ENCODE data around the gene MSANTD7. TPM values are rescaled to one million over a fixed set of nuclear protein-coding genes. Genes with fewer than 3 reads are reported as not detected.

The MSANTD7 gene
- total RNA-seq, 1 experiment from 2014 or later, result 23.1 TPM

DNA sequence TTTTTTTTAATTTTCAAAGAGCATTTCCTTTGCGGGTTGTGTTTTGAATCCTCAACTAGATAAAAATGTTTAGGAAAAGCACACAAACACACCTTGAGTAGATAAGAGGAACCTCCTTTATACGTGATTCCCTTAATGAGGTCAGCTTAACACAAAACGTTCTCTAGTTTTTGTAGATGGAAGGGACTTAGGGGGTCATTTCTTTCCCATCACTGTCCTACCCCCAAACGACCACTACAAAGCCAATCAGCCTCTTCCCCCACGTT, 41.8 kb downstream of the MSANTD7 start:
- Histone ChIP-seq H3K79me2 (ENCODE audit: insufficient read depth, low read length) (peaks cover 37% of the 10 kb centered on the region; the same call in 1 of the 2 replicates), H3K18ac (ENCODE audit: insufficient read length, low read depth, low read length) (no peak overlapping the region), H3K9ac (ENCODE audit: extremely low read depth, insufficient read length, low read length) (peak overlapping the region; percentile 90), H3K56ac (ENCODE audit: insufficient read length, low read depth, low read length) (no peak overlapping the region), H3K79me1 (ENCODE audit: insufficient read depth, low read depth, low read length, poor library complexity, severe bottlenecking) (peaks cover 2% of the 10 kb centered on the region), H2AFZ (ENCODE audit: low read length) (no peak overlapping the region), H2BK12ac (ENCODE audit: insufficient read length, low read depth, low read length) (no peak overlapping the region), H2BK120ac (ENCODE audit: low read depth, low read length, poor library complexity, severe bottlenecking) (no peak overlapping the region), H4K91ac (ENCODE audit: insufficient read length, low read depth, low read length) (no peak overlapping the region), H4K20me1 (ENCODE audit: control insufficient read depth, insufficient read depth, insufficient read length) (no peaks in the 10 kb centered on the region), H3K9me3 (ENCODE audit: control insufficient read depth, low read depth, low read length) (no peaks in the 10 kb centered on the region), H3K27me3 (ENCODE audit: insufficient read depth, low read length) (no peaks in the 10 kb centered on the region), H4K5ac (ENCODE audit: insufficient read length, low read depth, low read length) (no peak overlapping the region), H4K8ac (replicated peaks; ENCODE audit: insufficient read length, low read depth, low read length) (no peak overlapping the region), H2BK5ac (ENCODE audit: insufficient read length, low read length) (no peak overlapping the region), H3K27ac (ENCODE audit: insufficient read length, low read depth, low read length) (no peak overlapping the region), H2BK20ac (ENCODE audit: low read depth, low read length, poor library complexity, severe bottlenecking) (no peak overlapping the region), H2BK15ac (ENCODE audit: low read depth, low read length) (no peak overlapping the region), H3K23ac (ENCODE audit: insufficient read length, low read depth, low read length) (no peak overlapping the region), H3K14ac (ENCODE audit: insufficient read depth, low read length) (no peak overlapping the region), H2AK5ac (ENCODE audit: insufficient read length, low read length) (no peak overlapping the region), H3K4me1 (ENCODE audit: insufficient read depth, low read length) (peaks cover 9% of the 10 kb centered on the region; the same call in 1 of the 2 replicates), H3K23me2 (ENCODE audit: insufficient read length, low read depth, low read length, poor library complexity, severe bottlenecking) (peaks cover 4% of the 10 kb centered on the region), H3K4me2 (ENCODE audit: insufficient read depth, insufficient read length, low read length) (peak overlapping the region; percentile 93), H3K4ac (ENCODE audit: low read depth, low read length) (no peak overlapping the region), H3T11ph (ENCODE audit: low read length) (no peak overlapping the region)
- Mint-ChIP-seq H3K4me1 (peaks cover 37 to 41% of the 10 kb centered on the region in 2 experiments), H3K36me3 (ENCODE audit: insufficient read depth in 1 of 3, low read depth in 3 of 3) (peaks cover 15 to 21% (median 17%) of the 10 kb centered on the region in 3 experiments; a peak in 6 of 7 replicates), H3K27me3 (ENCODE audit: low read depth) (no peaks in the 10 kb centered on the region), H3K9me3 (no peaks in the 10 kb centered on the region; a peak in 1 of 5 replicates), H3K4me3 (peak overlapping the region; percentile 99), H3K27ac (peak overlapping the region in 2 of 3 experiments; percentile 18 to 98; a peak in 3 of 7 replicates)
- no CpG with 5 or more reads among the region's 5 CpGs for WGBS (ENCODE audit: extremely low coverage, insufficient read length, low lambda C conversion rate)
- TF ChIP-seq, protein P1, sequence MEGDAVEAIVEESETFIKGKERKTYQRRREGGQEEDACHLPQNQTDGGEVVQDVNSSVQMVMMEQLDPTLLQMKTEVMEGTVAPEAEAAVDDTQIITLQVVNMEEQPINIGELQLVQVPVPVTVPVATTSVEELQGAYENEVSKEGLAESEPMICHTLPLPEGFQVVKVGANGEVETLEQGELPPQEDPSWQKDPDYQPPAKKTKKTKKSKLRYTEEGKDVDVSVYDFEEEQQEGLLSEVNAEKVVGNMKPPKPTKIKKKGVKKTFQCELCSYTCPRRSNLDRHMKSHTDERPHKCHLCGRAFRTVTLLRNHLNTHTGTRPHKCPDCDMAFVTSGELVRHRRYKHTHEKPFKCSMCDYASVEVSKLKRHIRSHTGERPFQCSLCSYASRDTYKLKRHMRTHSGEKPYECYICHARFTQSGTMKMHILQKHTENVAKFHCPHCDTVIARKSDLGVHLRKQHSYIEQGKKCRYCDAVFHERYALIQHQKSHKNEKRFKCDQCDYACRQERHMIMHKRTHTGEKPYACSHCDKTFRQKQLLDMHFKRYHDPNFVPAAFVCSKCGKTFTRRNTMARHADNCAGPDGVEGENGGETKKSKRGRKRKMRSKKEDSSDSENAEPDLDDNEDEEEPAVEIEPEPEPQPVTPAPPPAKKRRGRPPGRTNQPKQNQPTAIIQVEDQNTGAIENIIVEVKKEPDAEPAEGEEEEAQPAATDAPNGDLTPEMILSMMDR (conservative IDR thresholded peaks at IDR 0.05), result no peak
- DNase-seq, result no peak
